ENCODE data around the gene SLIT1.

SLIT1 gene

GRCh38 chr10:97140049-97140846 is 45.5 kb downstream of the SLIT1 start:
- DNase-seq (ENCODE audit: low read depth in 3 of 3, low spot score in 1 of 3): no peak

GRCh38 chr10:97139651-97140048 is 46.1 kb downstream of the SLIT1 start:
- no peak for DNase-seq (ENCODE audit: low read depth in 3 of 3, low spot score in 1 of 3)

- DNase-seq (ENCODE audit: low read depth in 3 of 3, low spot score in 1 of 3): no peak
These were observed 46.9 kb downstream of the SLIT1 start for GRCh38 chr10:97138846-97139245.

- DNase-seq (ENCODE audit: low read depth in 3 of 3, low spot score in 1 of 3): no peak
These were observed 47.6 kb downstream of the SLIT1 start for GRCh38 chr10:97138174-97138573.

- no peak for DNase-seq (ENCODE audit: low read depth in 3 of 3, low spot score in 1 of 3)
These were observed 49.0 kb downstream of the SLIT1 start for GRCh38 chr10:97136756-97137155.

- DNase-seq (ENCODE audit: low read depth in 3 of 3, low spot score in 1 of 3): no peak
These were observed 50.3 kb downstream of the SLIT1 start for GRCh38 chr10:97135464-97135863.

- DNase-seq (ENCODE audit: low read depth in 3 of 3, low spot score in 1 of 3): no peak
These were observed 50.8 kb downstream of the SLIT1 start for GRCh38 chr10:97134983-97135382.

GRCh38 chr10:97134110-97134509 is 51.6 kb downstream of the SLIT1 start:
- DNase-seq (ENCODE audit: low read depth in 3 of 3, low spot score in 1 of 3): no peak

GRCh38 chr10:97132273-97132672 is 53.5 kb downstream of the SLIT1 start:
- no peak for DNase-seq (ENCODE audit: low read depth in 3 of 3, low spot score in 1 of 3)

- DNase-seq (ENCODE audit: low read depth in 3 of 3, low spot score in 1 of 3): no peak
These were observed 54.1 kb downstream of the SLIT1 start for GRCh38 chr10:97131666-97132065.

- no peak for DNase-seq (ENCODE audit: low read depth in 3 of 3, low spot score in 1 of 3)
These were observed 54.6 kb downstream of the SLIT1 start for GRCh38 chr10:97131181-97131628.

GRCh38 chr10:97129666-97130065 is 56.1 kb downstream of the SLIT1 start:
- DNase-seq (ENCODE audit: low read depth in 3 of 3, low spot score in 1 of 3): no peak

GRCh38 chr10:97128516-97129154 is 57.1 kb downstream of the SLIT1 start:
- DNase-seq (ENCODE audit: low read depth in 3 of 3, low spot score in 1 of 3): no peak

GRCh38 chr10:97128039-97128492 is 57.7 kb downstream of the SLIT1 start:
- DNase-seq (ENCODE audit: low read depth in 3 of 3, low spot score in 1 of 3): no peak

GRCh38 chr10:97127509-97127908 is 58.2 kb downstream of the SLIT1 start:
- DNase-seq (ENCODE audit: low read depth in 3 of 3, low spot score in 1 of 3): no peak

GRCh38 chr10:97124211-97124610 is 61.5 kb downstream of the SLIT1 start:
- DNase-seq (ENCODE audit: low read depth in 3 of 3, low spot score in 1 of 3): no peak

GRCh38 chr10:97123765-97124164 is 62.0 kb downstream of the SLIT1 start:
- no peak for DNase-seq (ENCODE audit: low read depth in 3 of 3, low spot score in 1 of 3)

GRCh38 chr10:97121041-97121440 is 64.7 kb downstream of the SLIT1 start:
- DNase-seq (ENCODE audit: low read depth in 3 of 3, low spot score in 1 of 3): no peak

GRCh38 chr10:97120370-97120769 is 65.4 kb downstream of the SLIT1 start:
- no peak for DNase-seq (ENCODE audit: low read depth in 3 of 3, low spot score in 1 of 3)

GRCh38 chr10:97119058-97119745 is 66.6 kb downstream of the SLIT1 start:
- no peak for DNase-seq (ENCODE audit: low read depth in 3 of 3, low spot score in 1 of 3)

GRCh38 chr10:97117372-97117771 is 68.4 kb downstream of the SLIT1 start:
- DNase-seq (ENCODE audit: low read depth in 3 of 3, low spot score in 1 of 3): no peak
